HT1080 (cell line): ENCODE measurements around the gene NLGN2. TPM values are rescaled to one million over a fixed set of nuclear protein-coding genes. Genes with fewer than 3 reads are reported as not detected.

Experiments
- DNase-seq: peaks from one replicate; pipeline ENCODE4 v3.0.0-alpha.2; 2015; ENCODE audit warnings: low read depth
- total RNA-seq: library from RNA; depleted of rRNA; stranded (reverse); fragments of >200 nt; shearing (Covaris generic); gene quantifications from 2 replicates; pipeline ENCODE4 v1.2.3, GENCODE V29; 2014

Gene NLGN2
- total RNA-seq, 1 experiment from 2014 or later = 7.4 TPM

DNA sequence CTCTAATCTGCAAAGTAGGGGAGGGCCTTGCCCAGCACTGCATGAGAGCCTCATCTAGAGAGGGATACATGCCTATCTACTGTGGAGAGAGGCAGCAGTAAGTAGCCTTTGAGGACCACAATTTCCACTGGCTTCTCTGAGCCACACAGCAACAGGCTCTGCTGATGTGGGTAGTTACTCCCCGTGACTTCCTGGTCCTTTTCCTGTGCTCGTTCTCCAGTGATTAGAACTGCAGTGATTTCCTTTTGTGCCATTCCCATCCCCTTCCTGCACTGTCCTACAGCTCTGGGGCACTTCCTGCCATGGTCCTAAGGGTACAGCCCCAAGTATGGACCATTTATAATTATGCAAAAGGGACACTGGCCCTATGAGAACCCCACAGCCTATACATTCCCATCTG, 16.3 kb upstream of the NLGN2 start:
- DNase-seq = no peak

DNA sequence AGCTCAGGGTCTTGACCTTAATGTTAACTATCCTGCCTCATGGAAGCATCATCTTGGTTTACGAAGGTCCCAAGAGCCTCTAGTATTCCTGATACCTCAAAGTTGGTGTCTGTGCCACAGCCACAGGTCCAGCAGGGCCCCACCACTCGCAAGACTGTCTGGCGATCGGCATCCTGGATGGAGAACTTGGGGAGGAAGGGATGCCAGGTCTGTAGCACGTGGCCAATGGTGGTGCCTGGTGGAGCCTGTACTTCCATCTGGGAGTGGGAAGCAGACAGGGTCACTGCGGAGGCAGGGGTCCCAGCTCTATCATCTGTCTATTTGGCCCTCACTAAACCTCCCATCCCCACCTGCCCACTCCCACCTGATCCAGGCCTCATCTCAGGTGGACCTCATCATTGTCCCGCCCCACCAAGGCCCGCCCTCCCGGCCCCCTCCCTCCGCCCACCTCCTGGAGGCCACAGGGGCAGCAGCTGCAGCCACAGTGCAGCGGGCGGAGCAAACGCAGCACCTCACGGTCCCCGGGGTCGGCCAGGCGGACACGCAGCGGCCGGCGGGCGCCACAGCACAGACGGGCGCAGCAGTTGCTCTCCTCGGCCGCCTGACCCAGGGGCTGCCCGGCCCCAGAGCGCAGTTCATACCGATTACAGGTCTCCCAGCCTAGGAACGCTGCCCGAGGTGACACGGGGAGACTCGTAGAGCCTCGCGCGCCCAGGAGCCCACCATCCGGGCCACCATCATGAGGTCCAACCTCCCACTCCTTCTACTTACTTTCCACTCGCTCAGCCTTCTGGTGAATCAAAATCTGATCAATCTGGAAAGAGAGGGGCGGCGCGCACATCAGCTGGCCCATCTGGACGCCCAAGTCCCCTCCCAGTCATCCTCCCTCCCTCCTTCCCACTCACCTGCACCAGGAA, 14.7 kb upstream of the NLGN2 start:
- DNase-seq = no peak

DNA sequence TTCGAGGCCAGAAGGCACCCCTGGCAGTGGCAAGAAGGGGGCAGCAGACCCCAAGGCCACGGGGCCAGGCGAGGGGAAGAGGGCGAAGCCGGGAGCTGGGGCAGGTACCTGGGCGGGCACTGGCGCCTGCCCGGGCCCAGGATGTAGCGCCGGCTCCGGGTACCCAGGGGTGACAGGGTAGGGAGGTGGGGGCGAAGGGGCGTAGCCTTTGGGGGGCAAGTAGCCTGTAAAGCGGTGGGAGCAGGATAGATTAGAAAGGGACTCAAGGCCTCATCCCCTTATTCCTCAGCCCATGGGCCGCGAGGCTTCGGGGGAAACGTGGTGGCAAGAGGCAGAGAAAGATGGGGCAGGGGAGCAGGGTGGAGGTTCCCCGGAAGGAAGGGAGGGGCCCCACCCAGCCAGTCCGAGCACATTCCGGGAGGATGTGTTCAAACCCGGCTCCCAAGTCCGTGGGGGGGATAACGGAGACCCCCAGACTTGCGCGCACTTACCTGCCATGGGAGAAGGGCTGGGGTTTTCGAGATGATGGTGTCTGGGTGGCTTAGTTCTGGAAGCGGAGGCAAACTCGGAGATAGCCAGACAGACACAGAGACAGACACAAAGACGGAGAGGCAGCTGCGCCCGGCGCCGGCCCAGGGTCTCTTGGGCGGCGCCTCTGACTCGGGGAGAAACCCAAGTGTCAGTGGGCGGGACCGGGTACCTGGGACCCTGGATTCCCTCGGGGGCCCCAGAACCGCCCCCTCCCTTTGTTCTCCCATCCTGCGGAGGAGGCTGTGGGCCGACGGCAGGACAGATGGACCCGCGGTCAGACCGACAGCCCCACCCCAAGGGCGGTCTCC, 13.8 kb upstream of the NLGN2 start:
- peak; percentile 23 for DNase-seq

DNA sequence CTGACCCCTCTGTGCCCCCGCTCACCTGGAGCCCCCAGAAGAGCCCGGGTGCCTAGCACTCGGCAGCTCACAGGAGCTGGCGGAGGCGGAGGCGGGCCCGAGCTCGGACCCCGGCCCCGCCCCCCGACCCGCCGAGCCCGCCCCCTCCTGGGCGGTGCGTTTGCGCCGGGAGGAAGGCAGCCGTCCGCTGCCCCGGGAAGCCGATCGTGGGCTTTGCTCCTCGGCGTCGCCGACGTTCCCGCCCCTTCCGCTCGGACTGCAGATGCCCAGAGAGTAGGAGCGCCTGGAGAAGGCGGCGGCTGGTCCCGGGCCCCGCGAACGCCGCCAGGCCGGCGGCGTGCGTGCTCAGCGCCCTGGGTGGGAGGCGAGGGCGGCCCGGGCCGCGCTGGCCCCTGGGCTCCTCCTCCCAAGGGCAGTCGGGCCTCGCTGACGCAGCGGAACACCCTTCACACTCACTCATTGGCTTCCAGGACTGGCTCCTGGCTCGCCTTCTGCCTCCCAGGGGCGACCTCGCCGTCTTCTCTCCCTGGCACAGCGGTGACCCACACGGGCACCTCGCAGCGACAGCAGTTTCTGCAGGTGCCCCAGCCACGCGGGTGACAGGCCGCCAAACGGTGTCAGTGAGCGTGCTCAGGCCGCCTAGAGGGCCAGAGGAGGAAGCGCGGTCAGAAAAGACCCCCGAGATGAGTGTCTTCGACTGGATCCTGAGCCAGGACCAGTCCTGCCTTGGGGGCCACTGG, 13.0 kb upstream of the NLGN2 start, which contains the start of gene PLSCR3:
Gene PLSCR3 (minus strand): TSS at position 74 of the 740 bp plus-strand sequence. CDS start 415 bp downstream, outside the sequence.
- DNase-seq = peak; percentile 84

DNA sequence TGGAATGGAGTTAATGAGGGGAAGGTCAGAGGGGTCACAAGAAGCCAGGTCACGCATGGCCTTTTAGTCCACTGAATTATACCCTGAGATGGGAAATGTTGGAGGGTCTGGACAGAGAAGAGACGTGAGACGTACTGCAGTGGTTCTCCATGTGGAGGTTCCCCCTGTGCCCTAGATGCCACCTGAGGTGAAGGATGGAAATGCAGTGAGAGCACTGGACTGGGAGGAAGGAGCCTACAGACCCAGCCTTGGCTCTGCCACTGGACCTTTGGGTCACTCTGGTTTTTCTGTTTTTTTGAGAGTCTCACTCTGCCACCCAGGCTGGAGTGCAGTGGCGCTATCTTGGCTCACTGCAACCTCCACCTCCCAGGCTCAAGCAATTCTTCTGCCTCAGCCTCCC, 11.5 kb upstream of the NLGN2 start:
- DNase-seq = no peak

DNA sequence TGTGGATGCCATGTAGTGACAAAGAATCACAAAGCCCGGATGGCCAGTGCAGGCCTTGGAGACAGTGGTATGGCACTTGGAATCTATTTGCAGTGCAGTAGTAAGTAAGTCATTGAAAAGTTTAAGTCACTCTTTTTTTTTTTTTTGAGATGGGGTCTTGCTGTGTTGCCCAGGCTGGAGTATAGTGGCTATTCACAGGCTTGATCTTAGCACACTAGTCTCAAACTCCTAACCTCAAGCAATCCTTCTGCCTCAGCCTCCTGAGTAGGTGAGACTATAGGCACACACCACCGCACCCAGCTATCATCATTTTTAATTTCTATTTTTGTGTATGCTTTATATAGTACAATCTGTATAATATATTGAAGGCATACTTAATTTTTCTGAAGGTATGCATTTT, 9.0 kb upstream of the NLGN2 start:
- no peak for DNase-seq

DNA sequence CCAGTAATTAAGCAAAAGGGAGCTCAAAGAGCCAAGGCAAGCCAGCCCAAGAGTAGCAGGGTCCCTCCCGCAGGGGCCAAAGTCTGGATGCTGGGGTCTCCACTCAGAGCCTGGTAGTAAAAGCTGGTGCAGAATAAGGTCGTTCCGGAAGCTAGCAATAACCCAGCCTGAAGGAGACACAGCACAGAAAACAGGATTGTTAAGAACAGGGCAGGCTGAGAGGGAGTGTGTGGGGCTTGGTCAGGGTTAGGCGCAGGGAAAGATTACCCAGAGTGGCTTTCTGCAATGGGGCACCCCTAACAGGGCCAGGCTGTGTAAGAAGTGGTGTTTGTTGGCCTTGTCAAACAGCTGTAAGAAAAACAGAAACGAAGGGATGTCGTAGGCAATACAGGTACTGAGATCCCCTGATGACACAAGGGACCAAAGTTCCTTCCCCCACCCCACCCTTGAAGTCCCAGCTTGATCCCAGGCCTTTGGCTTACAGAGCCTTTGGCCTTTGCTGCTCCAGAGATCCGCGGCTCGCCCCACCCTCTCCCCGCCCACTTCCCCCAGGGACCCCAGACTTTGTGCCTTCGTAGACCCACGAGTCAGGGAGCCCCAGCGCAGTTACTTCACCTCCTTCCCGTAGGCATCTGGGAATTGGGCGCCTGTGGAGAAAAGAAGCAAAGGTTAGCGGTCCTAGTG, 4.5 kb upstream of the NLGN2 start:
- DNase-seq = no peak

DNA sequence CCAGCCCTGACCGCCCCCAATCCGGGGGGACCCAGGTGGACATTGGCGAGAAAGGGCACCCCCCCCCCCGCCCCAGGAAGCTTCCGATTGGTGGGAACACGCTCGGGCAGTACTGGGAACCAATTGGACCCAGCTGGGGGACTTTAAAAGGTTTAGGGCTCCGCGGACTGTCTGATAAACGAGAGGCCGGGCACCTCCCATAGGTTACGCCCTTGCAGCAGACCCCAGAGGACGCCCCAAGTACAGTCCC, 4.0 kb upstream of the NLGN2 start:
- DNase-seq = no peak

DNA sequence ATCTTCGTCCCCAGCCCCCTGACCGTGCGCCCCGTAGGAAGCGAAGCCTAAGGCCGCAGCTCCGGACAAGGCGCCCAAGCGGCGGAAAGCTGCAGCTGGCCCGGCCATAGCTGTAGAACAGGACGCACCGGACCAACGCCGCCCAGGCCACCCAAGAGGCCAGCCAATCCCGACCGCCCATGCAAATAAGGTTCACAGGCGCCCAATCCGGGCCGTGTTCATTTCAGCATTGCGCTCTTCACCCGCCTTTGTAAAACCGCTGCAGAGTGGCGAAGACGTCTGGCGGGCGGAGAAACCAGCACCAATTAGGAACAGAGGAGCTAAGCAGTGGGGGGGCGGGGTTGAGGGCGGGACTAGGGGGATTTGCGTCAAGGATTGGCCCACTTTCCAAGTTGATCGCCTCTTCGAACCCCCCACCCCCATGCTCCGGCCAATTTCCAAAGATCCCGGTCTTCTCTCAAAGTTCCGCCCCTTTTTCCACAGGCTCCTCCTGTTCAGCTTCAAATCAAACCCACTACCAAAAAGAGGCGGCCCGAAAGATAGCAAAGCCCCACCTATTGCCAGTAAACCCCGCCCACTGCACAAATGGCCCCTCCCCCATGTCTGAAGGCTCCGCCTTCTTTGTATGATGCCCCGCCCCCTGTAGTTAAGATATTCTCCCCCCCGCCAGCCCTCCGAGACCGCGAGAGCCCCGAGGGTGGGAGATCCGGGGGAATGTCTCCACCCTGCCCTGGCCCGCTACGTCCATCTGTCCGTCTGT, 3.5 kb upstream of the NLGN2 start, which contains the start of gene TMEM256:
Gene TMEM256 (minus strand): TSS at position 121 of the 760 bp plus-strand sequence. CDS start 13 bp downstream, at position 108.
- DNase-seq = peak; percentile 99

DNA sequence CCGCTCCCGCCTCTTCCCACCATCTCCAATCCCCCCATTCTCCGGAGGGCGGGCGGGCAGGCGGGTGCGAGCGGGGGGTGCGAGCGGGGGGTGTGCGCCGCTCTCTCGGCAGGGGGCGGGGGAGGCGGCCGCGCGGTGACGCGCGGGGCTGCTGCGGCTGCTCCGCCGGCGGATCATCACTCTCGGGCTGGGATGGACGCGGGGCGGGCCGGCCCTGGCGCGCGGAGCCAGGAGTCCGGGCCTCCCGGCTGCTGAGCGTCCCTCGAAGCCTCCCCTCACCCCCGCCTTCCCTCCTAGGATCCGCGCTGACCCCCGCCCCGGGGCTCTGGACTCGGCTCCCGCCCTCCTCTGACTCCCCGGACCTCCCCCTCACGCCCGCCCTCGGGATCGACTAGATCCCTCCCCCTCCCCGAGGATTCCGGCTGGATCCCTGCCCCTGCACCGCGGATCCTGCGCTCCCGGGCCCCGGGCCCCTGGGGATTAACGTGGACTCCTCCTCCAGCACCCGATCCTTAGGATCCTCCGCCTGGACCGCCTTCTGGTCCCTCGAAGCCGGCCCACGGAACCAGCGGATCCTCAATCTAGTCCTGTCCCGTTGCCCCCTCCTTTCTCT, 2.8 kb upstream of the NLGN2 start:
- DNase-seq = no peak

DNA sequence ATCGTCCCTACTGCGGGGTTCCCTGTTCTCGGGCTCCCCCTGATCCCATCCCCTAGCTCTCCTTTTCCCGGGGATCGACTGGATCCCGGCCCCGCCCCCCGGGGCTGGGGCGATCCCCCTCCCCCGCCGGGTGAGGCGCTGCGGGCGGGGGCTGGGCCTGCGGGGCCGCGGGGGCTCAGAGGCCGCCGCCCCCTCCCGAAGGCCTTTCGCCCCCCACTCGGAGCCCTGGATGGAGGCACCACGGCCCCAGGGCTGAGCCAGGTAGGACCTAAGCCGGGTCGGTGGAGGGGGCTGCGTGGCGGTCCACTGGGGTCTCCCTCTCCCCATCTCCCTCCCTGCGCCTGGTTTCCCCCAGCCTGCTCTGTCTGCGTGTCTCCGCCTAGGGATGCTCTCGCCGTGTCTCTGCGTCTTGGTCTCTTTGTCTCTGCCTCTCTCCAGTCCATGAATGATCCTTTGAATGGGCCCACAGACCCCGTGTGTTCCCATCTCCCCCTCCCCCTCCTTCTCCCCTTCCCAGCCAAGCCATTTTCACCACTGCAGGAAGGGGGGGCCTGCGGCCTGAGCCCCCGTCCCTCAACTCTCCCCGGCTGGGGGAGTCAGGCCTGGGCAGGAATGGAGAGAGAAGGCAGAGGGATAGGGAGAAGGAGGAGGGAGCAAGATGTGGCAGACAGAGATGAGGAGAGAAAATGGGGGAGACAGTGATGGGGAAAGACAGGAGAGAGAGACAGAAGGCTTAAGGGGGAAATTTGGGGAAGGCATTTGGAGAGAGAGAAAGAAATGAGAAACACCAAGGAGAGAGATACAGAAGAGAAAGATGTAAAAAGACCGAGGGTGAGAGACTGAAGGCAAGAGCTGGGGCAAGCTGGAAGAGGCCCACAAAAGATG, 2.1 kb upstream of the NLGN2 start:
- DNase-seq = no peak

DNA sequence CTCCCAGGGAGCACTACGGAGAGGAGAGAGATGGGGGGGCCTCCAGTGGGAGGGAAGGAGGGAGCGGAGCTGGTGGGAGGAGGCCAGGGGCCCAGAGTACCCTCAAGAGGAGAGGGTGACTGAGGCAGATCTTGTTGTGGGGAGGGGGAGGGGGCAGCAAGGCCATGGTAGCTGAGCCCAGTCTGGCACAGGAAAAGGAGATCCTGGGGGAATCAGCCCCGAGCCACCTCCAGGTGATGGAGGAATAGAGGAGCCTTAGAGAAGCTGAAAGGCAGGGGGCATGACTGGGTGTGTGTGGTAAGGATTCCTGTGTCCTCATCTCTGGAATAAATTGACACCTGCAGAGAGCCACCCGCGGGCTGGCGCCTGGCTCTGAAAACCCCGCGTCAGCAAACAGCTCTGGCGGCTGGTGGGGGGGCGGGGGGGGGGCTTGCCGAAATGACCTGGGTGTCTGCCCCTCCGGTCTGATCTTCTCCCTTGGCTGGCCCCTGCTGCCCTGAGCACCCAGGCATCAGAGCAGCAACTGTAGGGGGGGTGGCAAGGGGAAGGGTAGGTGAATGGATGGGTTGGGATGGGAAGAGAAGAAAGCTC, 1.3 kb upstream of the NLGN2 start:
- no peak for DNase-seq

DNA sequence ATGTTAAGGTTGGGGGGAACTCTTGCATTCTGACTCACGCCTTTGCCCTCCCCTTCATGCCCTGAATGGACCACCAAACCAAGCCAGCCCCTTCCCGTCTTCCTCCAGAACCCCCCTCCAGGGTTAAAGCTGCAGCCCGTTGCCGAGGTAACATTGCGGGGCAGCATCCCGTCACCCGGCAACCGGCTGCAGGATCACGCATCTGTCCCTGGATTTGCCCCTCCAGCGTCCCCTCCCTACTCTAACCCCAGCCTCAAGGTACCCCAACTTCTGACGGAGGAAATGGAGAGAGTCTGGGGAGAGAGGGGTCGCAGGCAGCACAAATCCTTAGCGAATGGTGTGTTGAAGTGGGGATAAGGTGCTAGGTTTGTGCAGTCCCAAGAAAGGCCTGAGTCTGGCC, 563 bp upstream of the NLGN2 start:
- no peak for DNase-seq

DNA sequence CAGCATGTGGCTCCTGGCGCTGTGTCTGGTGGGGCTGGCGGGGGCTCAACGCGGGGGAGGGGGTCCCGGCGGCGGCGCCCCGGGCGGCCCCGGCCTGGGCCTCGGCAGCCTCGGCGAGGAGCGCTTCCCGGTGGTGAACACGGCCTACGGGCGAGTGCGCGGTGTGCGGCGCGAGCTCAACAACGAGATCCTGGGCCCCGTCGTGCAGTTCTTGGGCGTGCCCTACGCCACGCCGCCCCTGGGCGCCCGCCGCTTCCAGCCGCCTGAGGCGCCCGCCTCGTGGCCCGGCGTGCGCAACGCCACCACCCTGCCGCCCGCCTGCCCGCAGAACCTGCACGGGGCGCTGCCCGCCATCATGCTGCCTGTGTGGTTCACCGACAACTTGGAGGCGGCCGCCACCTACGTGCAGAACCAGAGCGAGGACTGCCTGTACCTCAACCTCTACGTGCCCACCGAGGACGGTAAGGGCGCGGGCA, 645 bp downstream of the NLGN2 start:
- no peak for DNase-seq

DNA sequence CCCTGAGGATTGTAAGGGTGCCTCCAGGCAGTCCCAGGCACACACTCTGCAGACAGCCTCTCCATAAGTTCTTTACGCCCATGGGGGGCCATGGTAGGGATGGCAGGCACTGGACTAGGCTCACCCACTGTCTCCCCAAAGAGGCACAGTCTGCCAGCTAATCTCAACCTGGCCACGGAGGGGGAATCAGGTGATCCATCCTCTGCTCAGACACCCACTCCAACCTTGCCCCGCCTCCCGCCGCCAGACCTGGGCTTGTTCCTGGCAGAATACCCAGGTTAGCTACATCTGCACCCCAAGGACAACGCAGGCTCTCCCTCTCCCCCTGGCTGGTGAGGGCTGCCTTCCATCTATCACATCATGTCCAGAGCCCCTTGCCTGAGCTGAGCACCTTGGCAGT, 1.2 kb downstream of the NLGN2 start:
- no peak for DNase-seq

DNA sequence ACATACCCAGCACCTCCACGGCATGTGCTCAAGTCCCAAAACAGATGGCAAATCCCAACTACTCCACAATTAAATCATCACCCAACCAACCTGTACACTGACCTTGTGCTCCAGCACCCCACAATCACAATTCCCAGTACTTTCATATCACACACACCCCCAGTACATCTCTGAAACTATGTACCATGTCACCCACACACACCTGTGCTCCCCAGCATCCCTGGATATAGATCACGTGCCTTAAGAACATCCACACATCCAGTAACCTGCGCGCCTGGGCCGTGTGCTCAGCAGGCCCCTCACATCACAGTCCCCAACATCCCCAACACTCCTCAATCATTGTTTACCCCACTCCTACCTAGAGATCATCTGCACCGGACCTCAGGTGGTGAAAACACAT, 2.1 kb downstream of the NLGN2 start:
- DNase-seq = no peak

DNA sequence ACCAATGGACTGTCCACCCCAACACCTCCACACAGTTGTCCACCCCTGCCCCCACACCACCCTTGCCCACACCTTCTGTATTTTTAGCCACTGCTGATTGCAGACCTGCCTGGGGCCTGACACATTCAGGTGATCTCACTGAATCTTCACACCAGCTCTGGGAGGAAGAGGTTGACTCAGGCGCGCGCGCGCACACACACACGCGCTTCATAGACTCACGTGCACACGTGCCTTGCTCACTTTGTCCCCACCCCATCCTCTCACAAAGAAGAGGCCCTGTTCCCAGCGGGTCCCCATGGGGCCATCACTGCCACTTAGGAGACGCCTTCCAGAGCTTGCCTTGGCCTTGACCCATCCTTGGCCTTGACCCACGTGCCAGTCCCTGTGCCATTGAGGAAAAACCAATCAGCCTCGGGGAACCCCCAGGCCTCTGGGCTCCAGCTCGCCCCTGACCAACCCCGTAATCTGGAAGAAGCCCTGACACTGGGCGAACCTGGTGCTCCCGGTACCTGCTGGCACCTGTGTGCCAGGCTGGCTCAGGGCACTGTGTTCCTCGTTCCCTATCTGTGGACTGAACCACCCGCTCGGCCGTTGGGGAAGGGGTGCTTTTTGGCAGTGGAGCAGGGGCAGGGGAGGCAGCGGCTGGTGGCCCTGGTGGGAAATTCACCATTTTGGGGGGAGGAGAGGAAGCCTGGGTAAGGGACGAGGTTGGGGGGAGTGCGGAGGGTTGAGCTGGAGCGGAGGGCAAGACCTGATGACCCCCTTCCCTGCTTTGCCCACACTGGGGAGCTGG, 3.2 kb downstream of the NLGN2 start:
- DNase-seq = no peak

DNA sequence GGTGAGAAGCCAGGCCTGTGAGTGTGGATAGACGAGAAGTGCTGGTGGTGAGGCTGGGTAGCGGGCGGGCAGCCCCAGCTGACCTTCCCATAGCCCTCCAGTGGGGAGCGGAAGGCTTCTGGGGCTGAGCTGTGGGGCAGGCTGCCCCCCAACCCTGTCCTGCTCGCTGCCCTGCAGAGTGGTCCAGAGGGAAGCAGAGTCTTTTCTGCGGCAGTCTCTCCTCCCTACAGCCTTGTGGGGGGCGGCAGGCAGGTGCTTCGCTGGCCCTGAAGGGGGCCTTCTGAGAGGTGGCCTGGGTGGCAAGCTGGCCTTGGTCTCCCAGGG, 3.7 kb downstream of the NLGN2 start:
- DNase-seq = no peak
